ENCODE data around the gene PRAMEF10.
"Not testable (repeated sequence)": the region's sequence is repeated elsewhere in the genome, so short reads cannot be mapped to it uniquely, and the experiment has no call there.

PRAMEF10 gene

GRCh38 chr1:12898170-12898569 lies at the start of gene PRAMEF10:
TSS of gene PRAMEF10 (minus strand) at chr1:12898270. CDS start at chr1:12895847, 2,423 bp downstream.
- DNase-seq (ENCODE audit: low read depth) = not testable (repeated sequence)

GRCh38 chr1:12947480-12947879 lies 49.4 kb upstream of the PRAMEF10 start, which contains the start of gene PRAMEF6:
TSS of gene PRAMEF6 (minus strand) at chr1:12947580. CDS start at chr1:12942518, 5,062 bp downstream.
- not testable (repeated sequence) for DNase-seq (ENCODE audit: low read depth); H3K4me3 ChIP-seq (ENCODE audit: control insufficient read depth, low read depth, low read length)

More at GRCh38 chr1:12898170-12898569, at the start of gene PRAMEF10:
- not testable (repeated sequence) for H3K4me3 ChIP-seq (ENCODE audit: control insufficient read depth, low read depth, low read length)

- H3K4me3 ChIP-seq (ENCODE audit: control insufficient read depth, low read depth, low read length); DNase-seq (ENCODE audit: low read depth): not testable (repeated sequence)
Measured at GRCh38 chr1:12924368-12924767, 26.3 kb upstream of the PRAMEF10 start.

GRCh38 chr1:12921749-12922148 lies 23.7 kb upstream of the PRAMEF10 start:
- not testable (repeated sequence) for H3K4me3 ChIP-seq (ENCODE audit: control insufficient read depth, low read depth, low read length); DNase-seq (ENCODE audit: low read depth)

GRCh38 chr1:12916310-12916709 lies 18.2 kb upstream of the PRAMEF10 start, which contains the start of gene PRAMEF7:
TSS of gene PRAMEF7 (plus strand) at chr1:12916610. CDS start at chr1:12917693, 1,083 bp downstream.
- H3K4me3 ChIP-seq (ENCODE audit: control insufficient read depth, low read depth, low read length); DNase-seq (ENCODE audit: low read depth): not testable (repeated sequence)

GRCh38 chr1:12903793-12904572 lies 5.9 kb upstream of the PRAMEF10 start:
- not testable (repeated sequence) for DNase-seq (ENCODE audit: low read depth); H3K4me3 ChIP-seq (ENCODE audit: control insufficient read depth, low read depth, low read length)

GRCh38 chr1:12899186-12899585 lies 1.1 kb upstream of the PRAMEF10 start:
- H3K4me3 ChIP-seq (ENCODE audit: control insufficient read depth, low read depth, low read length); DNase-seq (ENCODE audit: low read depth): not testable (repeated sequence)

- DNase-seq (ENCODE audit: low read depth); H3K4me3 ChIP-seq (ENCODE audit: control insufficient read depth, low read depth, low read length): not testable (repeated sequence)
Measured at GRCh38 chr1:12886101-12886500, 12.0 kb downstream of the PRAMEF10 start, which contains the start of gene PRAMEF4. TSS of gene PRAMEF4 (minus strand) at chr1:12886201. CDS start at chr1:12883394, 2,807 bp downstream.

- not testable (repeated sequence) for DNase-seq (ENCODE audit: low read depth); H3K4me3 ChIP-seq (ENCODE audit: control insufficient read depth, low read depth, low read length)
Measured at GRCh38 chr1:12878453-12878852, 19.6 kb downstream of the PRAMEF10 start.

GRCh38 chr1:12863131-12863880 lies 34.8 kb downstream of the PRAMEF10 start:
- DNase-seq (ENCODE audit: low read depth); H3K4me3 ChIP-seq (ENCODE audit: control insufficient read depth, low read depth, low read length): not testable (repeated sequence)

- not testable (repeated sequence) for H3K4me3 ChIP-seq (ENCODE audit: control insufficient read depth, low read depth, low read length); DNase-seq (ENCODE audit: low read depth)
Measured at GRCh38 chr1:12856786-12857185, 41.3 kb downstream of the PRAMEF10 start, which contains the start of gene PRAMEF2. TSS of gene PRAMEF2 (plus strand) at chr1:12857086. CDS start at chr1:12859010, 1,924 bp downstream.

GRCh38 chr1:12851779-12852178 lies 46.3 kb downstream of the PRAMEF10 start:
- TF ChIP-seq CTCF (IDR thresholded peaks at IDR 0.05; ENCODE audit: control insufficient read depth, insufficient read depth, low read depth, low read length, missing control alignments) = no peak
- no peak overlapping the region for H3K4me3 ChIP-seq (ENCODE audit: control insufficient read depth, low read depth, low read length)
- DNase-seq (ENCODE audit: low read depth) = no peak

GRCh38 chr1:12848620-12849019 lies 49.5 kb downstream of the PRAMEF10 start, which contains the start of gene HNRNPCL1:
TSS of gene HNRNPCL1 (minus strand) at chr1:12848720. CDS start at chr1:12848289, 431 bp downstream.
- H3K4me3 ChIP-seq (ENCODE audit: control insufficient read depth, low read depth, low read length); DNase-seq (ENCODE audit: low read depth): not testable (repeated sequence)
